GM18861 (cell line): ENCODE results near the gene CLMP.
"Not testable (repeated sequence)": the region's sequence is repeated elsewhere in the genome, so short reads cannot be mapped to it uniquely, and the experiment has no call there.

Experiments used
- ATAC-seq: cut with Tn5 transposase; IDR thresholded peaks from one replicate; pipeline ENCODE4 v1.9.1; 2021; ENCODE audit not compliant: unreplicated experiment

CLMP gene

GRCh38 chr11:123218451-123218850 lies 23.4 kb upstream of the CLMP start:
- no peak for ATAC-seq

GRCh38 chr11:123217897-123218296 lies 22.8 kb upstream of the CLMP start:
- ATAC-seq: no peak

- no peak for ATAC-seq
Observed at GRCh38 chr11:123216249-123216648, 21.2 kb upstream of the CLMP start.

- ATAC-seq: no peak
Observed at GRCh38 chr11:123214940-123215339, 19.9 kb upstream of the CLMP start.

GRCh38 chr11:123214396-123214795 lies 19.3 kb upstream of the CLMP start:
- ATAC-seq: no peak

- no peak for ATAC-seq
Observed at GRCh38 chr11:123213307-123213771, 18.3 kb upstream of the CLMP start.

- no peak for ATAC-seq
Observed at GRCh38 chr11:123212406-123212805, 17.4 kb upstream of the CLMP start.

GRCh38 chr11:123211981-123212380 lies 16.9 kb upstream of the CLMP start:
- ATAC-seq: no peak

- no peak for ATAC-seq
Observed at GRCh38 chr11:123211149-123211852, 16.3 kb upstream of the CLMP start.

GRCh38 chr11:123209591-123209990 lies 14.5 kb upstream of the CLMP start:
- ATAC-seq: no peak

- ATAC-seq: no peak
Observed at GRCh38 chr11:123206791-123207434, 11.9 kb upstream of the CLMP start.

GRCh38 chr11:123206055-123206454 lies 11.0 kb upstream of the CLMP start:
- not testable (repeated sequence) for ATAC-seq

- no peak for ATAC-seq
Observed at GRCh38 chr11:123203934-123204333, 8.9 kb upstream of the CLMP start.

- ATAC-seq: no peak
Observed at GRCh38 chr11:123203471-123203870, 8.4 kb upstream of the CLMP start.

- ATAC-seq: no peak
Observed at GRCh38 chr11:123202155-123203151, 7.4 kb upstream of the CLMP start.

- ATAC-seq: no peak
Observed at GRCh38 chr11:123200264-123200663, 5.2 kb upstream of the CLMP start.

- ATAC-seq: no peak
Observed at GRCh38 chr11:123197711-123198110, 2.7 kb upstream of the CLMP start.

GRCh38 chr11:123196060-123196714 lies 1.1 kb upstream of the CLMP start:
- no peak for ATAC-seq

GRCh38 chr11:123194337-123195187 lies 486 bp downstream of the CLMP start:
- ATAC-seq: no peak

GRCh38 chr11:123193742-123194141 lies 1.3 kb downstream of the CLMP start:
- no peak for ATAC-seq
